ENCODE results near the gene PPP1R3F. TPM values are rescaled to one million over a fixed set of nuclear protein-coding genes. Genes with fewer than 3 reads are reported as not detected.
A peak's percentile ranks its signal among the peaks of the same experiment; 100 is the strongest.
"Not testable (repeated sequence)": the region's sequence is repeated elsewhere in the genome, so short reads cannot be mapped to it uniquely, and the experiment has no call there.

PPP1R3F gene
- total RNA-seq, 2 donors from 2014 or later, result 12.6 to 14.8 TPM

DNA sequence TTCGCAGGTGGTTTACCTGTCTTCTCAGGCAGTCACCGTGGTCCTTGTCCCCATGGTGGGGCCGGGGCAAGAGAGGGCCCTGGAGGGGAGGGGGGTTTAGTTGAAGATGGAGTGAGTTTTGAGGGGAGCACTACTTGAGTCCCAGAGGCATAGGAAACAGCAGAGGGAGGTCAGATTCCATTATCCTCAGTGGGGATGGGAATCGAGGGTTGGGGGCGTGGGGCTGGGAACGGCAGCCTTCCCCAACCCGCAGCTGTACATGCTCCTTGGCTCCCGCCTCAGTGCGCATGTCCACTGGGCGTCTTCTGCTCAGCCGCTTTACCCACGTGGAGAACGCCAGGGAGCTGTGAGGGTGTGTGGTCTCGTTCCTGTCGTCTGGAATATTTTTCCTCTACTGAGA is 33.8 kb downstream of the PPP1R3F start, which contains the start of gene GAGE10:
TSS of gene GAGE10 (plus strand) at position 301 of the 400 bp plus-strand sequence. CDS start 1,214 bp downstream, outside the sequence.
- no peaks in the 10 kb centered on the region for H3K4me1 ChIP-seq (ENCODE audit: control insufficient read depth in 1 of 2, low read depth in 2 of 2)
- no peaks in the 10 kb centered on the region for H3K27me3 ChIP-seq (replicated peaks; ENCODE audit: insufficient read depth)
- H3K27ac ChIP-seq, result no peak within 1 kb of the TSS
- TF ChIP-seq, protein P1, sequence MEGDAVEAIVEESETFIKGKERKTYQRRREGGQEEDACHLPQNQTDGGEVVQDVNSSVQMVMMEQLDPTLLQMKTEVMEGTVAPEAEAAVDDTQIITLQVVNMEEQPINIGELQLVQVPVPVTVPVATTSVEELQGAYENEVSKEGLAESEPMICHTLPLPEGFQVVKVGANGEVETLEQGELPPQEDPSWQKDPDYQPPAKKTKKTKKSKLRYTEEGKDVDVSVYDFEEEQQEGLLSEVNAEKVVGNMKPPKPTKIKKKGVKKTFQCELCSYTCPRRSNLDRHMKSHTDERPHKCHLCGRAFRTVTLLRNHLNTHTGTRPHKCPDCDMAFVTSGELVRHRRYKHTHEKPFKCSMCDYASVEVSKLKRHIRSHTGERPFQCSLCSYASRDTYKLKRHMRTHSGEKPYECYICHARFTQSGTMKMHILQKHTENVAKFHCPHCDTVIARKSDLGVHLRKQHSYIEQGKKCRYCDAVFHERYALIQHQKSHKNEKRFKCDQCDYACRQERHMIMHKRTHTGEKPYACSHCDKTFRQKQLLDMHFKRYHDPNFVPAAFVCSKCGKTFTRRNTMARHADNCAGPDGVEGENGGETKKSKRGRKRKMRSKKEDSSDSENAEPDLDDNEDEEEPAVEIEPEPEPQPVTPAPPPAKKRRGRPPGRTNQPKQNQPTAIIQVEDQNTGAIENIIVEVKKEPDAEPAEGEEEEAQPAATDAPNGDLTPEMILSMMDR (IDR thresholded peaks at IDR 0.05), result no peak
- H3K9me3 ChIP-seq, result no peaks in the 10 kb centered on the region
- no peak for ATAC-seq (ENCODE audit: insufficient number of reproducible peaks, low FRiP score, low read depth)
- no peaks in the 10 kb centered on the region for H3K36me3 ChIP-seq
- H3K4me3 ChIP-seq, result no peak within 1 kb of the TSS
- no peak for DNase-seq (ENCODE audit: low spot score)

DNA sequence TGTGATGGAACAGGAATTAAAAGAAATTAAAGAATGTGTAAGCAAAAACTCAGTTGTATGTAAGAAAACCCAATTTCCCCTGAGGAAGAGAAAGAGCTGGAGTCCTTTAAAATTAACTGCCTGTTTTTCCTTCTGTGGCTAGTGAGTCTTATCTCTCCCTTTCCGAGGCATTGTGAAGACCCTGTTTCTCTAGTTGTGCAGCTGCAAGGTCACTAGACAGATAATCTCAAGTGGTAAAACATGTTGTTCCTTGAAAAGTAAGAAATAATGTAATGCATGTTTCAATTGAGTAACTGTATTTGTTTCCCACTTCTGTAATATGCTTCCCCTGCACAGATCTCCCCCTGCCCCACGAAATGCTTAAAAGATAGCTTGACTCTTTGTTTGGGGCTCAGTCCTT is 38.2 kb downstream of the PPP1R3F start:
- DNase-seq (ENCODE audit: low spot score); ATAC-seq (ENCODE audit: insufficient number of reproducible peaks, low FRiP score, low read depth); H3K27me3 ChIP-seq (replicated peaks; ENCODE audit: insufficient read depth); H3K27ac ChIP-seq; H3K36me3 ChIP-seq; H3K4me3 ChIP-seq; H3K9me3 ChIP-seq; H3K4me1 ChIP-seq (ENCODE audit: control insufficient read depth in 1 of 2, low read depth in 2 of 2): not testable (repeated sequence)

DNA sequence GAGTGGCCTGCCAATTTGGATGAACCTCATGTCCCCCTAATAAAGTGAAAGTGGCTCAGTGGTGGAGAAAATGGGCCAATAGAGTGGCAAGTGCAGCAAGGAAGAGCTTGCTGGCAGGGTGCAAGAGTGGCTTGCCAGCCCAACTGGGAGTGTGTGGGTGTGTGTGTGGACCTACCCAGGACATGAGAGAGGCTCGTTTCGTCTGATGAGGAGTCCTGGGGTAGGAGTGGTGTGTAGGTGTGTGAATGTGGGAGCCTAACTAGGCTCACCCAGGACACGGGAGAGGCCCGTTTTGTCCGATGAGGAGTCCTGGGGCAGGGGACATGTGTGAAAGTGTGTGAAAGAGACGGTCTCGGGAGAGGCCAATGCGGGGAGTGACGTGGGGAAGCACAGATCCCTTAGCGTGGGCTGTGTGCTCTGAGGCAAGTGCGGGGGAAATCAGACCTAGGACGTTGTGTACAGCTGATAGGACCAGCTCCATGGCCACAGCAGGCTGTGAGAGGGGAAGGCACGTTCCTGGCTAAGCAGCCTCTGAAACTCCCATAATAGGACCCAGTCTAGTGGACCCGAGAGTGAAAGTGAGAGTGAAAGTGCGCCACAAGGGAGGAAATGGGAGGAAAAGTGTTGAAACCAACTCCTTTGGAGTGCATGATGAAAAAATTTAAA is 39.1 kb downstream of the PPP1R3F start:
- Histone ChIP-seq H3K4me1 (ENCODE audit: control insufficient read depth in 1 of 2, low read depth in 2 of 2) (peaks cover 0 to 7% of the 10 kb centered on the region in 2 donors), H3K4me3 (peak overlapping the region; percentile 73), H3K9me3 (no peaks in the 10 kb centered on the region), H3K27ac (peak overlapping the region; percentile 61 to 77), H3K36me3 (no peaks in the 10 kb centered on the region), H3K27me3 (replicated peaks; ENCODE audit: insufficient read depth) (no peaks in the 10 kb centered on the region)
- TF ChIP-seq, protein P1 (IDR thresholded peaks at IDR 0.05), result no peak
- ATAC-seq (ENCODE audit: insufficient number of reproducible peaks, low FRiP score, low read depth) (no peak), DNase-seq (ENCODE audit: low spot score) (no peak)

DNA sequence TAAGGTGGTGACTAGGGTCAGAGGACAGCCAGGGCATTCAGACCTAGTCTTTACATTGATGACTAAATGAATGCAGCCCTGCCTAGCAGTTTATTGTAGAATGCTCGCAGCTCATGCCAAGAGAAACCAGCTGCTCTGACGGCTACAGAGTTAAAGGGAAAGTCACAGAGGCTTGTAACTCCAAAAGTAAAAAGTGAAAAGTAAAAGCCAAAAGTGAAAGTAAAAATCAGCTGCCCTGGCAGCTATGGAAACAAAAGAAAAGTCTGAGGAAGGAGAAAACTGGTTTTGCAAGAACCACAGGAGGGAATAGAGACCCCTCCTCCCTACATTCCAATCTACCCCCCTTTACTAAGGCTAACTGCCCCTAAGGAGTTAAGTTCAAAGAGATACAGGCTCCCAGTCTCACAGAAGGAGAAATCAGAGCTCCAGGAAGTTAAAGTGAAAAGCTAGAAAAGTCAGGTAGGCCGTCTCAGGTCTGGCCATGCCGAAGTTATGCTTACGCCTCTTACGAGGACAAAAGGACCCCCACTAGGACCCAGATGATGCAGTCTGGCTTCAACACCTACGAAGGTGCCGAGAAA is 39.9 kb downstream of the PPP1R3F start:
- TF ChIP-seq, protein P1 (IDR thresholded peaks at IDR 0.05), result no peak

DNA sequence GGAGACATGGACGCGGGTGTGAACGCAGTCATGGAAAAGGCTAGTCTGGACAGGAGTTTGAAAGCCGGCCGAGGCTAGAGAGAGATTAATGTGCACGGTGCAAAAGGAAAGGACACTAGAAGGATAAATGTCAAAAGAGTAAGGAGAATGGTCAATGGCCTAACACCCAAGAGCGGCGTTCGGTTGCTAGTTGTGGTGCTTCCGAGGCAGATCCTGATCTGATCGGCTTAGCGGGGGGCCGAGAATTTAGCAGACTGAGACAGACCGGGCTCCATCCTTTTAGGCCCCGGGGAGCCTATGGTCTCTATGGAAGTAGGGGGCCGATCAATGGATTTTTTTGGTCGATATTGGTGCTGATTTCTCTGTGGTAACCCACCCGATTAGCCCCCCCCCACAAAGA is 40.8 kb downstream of the PPP1R3F start:
- H3K36me3 ChIP-seq, result no peaks in the 10 kb centered on the region
- H3K9me3 ChIP-seq, result no peaks in the 10 kb centered on the region
- peak overlapping the region in 1 of 2 donors; percentile 77 for H3K27ac ChIP-seq
- peaks cover 0 to 7% of the 10 kb centered on the region in 2 donors for H3K4me1 ChIP-seq (ENCODE audit: control insufficient read depth in 1 of 2, low read depth in 2 of 2)
- H3K4me3 ChIP-seq, result peak overlapping the region; percentile 73
- no peaks in the 10 kb centered on the region for H3K27me3 ChIP-seq (replicated peaks; ENCODE audit: insufficient read depth)
- ATAC-seq (ENCODE audit: insufficient number of reproducible peaks, low FRiP score, low read depth) (no peak), DNase-seq (ENCODE audit: low spot score) (no peak)
- TF ChIP-seq, protein P1 (IDR thresholded peaks at IDR 0.05), result no peak

More for the DNA sequence above, 39.9 kb downstream of the PPP1R3F start:
- ATAC-seq (ENCODE audit: insufficient number of reproducible peaks, low FRiP score, low read depth) (no peak), DNase-seq (ENCODE audit: low spot score) (no peak)
- Histone ChIP-seq H3K27ac (peak overlapping the region; percentile 69 to 77), H3K36me3 (no peaks in the 10 kb centered on the region), H3K27me3 (replicated peaks; ENCODE audit: insufficient read depth) (no peaks in the 10 kb centered on the region), H3K4me3 (peak overlapping the region; percentile 73), H3K9me3 (no peaks in the 10 kb centered on the region), H3K4me1 (ENCODE audit: control insufficient read depth in 1 of 2, low read depth in 2 of 2) (peaks cover 0 to 7% of the 10 kb centered on the region in 2 donors)

Measured in thoracic aorta (tissue), 2 donors.